HG03196 (cell line): Measurements from ENCODE around the gene TEX44.
"Not testable (repeated sequence)": the region's sequence is repeated elsewhere in the genome, so short reads cannot be mapped to it uniquely, and the experiment has no call there.

Source experiments
- ATAC-seq: cut with Tn5 transposase; IDR thresholded peaks from one replicate; pipeline ENCODE4 v1.9.1; 2021; ENCODE audit not compliant: unreplicated experiment

TEX44 gene

DNA sequence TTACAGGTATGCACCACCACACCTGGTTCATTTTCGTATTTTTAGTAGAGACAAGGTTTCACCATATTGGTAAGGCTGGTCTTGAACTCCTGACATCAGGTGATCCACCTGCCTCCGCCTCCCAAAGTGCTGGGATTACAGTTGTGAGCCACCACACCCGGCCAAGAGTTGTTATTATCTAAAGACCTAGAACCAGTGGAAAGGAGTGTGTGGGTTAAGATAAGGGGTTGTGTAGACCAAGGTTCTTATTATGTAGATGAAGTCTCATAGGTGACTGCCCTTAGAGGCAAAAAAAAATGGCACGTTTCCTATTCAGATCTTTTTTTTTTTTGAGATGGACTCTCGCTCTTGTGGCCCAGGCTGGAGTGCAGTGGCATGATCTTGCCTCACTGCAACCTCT is 21.7 kb upstream of the TEX44 start:
- ATAC-seq = not testable (repeated sequence)

DNA sequence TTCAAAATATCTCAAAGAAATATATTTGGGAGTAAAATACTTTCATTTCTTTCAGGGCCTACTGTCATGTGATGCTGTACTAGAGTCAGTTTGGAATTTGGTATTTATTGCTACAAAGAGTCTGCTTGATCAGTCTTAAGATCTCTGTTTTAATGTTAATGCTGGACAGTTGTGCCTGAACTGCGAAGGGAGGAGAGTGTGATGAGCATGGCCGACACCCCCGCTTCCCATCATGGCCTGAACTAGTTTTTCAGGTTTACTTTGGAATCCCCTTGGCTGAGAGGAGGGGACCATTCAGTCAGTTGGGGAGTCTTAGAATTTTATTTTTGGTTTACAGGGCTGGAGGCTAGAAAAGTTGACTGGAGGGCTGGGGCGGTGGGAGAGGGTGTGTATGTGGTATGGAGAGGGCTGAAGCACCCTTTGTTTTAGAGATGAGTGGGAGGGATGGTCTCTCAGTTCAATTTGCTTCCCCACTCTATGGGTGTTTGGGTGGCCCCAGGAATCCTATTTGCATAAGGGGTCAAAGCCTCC is 20.9 kb upstream of the TEX44 start:
- no peak for ATAC-seq

DNA sequence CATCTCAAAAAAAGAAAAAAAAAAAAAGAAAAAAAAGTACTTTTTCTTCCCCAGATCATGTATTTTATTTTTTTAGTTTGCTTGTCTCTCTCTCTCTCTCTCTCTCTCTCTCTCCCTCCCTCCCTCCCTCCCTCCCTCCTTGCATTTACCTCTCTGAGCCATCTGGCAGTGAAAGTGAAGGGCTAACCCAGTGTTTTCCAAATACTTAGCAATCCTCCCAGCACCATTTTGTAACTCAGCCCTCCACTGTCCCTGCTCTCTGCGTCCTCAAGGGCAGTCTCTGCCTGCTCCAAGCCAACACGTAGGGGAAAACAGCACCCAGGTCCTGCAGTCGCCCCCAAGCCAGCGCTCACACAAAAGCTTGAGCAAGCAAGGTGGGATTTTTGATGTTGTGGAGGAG is 19.6 kb upstream of the TEX44 start:
- ATAC-seq = no peak

DNA sequence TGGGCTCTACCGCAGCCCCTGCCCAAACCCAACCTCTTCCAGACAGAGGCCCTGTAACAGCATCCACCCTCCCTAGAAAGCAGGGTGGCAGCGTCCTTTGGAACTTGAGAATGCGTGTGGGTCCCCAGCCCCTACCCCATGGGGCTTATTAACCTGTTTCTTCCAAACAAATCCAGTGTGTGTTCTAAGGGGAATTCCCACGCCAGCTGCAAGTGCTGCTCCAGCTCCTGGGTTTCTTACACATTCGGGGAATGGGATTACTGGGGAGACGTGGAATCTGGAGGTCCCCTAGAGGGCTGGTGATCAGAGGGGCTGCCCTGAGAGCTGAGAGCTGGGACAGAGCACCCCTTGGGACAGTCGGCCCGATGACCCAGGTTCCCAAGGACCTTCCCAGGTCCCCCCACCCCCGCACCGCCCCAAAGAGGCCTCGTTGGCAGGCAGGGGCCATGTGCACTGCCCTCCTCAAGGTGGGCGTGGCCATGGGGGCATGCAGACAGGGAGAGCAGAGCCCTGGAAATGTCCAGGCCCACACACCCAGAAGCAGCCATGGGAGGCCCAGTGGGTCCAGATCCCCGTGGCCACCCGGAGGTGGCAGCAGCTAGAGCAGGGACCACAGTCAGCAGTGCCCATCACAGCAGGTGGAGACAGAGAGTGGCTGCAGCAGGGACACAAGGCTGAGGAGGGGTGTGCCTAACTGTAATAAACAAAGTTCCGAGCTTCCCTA is 18.8 kb upstream of the TEX44 start:
- ATAC-seq = no peak

DNA sequence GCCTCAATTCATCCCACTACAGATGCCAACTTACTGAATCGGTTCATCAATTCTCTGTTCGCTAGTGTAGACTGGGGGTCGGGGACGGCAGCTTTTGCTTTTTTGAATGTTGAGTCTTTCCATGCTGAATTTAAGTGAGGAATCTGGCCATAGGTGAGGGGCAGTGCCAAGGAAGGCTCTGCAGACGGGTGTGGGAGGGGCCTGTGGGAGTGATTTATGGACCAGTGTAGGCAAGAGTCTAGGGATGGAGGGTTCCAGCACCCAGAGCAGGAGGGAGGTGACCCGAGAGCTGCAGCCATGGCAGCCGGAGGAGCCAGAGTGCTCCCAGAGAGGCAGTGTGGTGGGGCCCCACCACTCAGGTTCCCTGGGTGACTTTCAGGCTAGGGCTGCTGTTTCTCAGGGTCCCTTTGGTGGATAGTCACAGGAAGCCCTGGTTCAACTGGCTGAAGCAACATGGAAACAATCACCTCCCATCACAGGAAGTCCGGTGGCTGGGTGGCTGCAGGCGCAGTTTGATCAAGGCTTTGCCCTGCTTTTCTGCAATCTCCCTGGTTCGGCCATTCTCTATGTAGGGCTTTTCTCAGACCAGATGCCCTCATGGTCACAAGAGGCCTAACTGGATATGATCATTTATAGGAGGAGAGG is 16.9 kb upstream of the TEX44 start:
- no peak for ATAC-seq

DNA sequence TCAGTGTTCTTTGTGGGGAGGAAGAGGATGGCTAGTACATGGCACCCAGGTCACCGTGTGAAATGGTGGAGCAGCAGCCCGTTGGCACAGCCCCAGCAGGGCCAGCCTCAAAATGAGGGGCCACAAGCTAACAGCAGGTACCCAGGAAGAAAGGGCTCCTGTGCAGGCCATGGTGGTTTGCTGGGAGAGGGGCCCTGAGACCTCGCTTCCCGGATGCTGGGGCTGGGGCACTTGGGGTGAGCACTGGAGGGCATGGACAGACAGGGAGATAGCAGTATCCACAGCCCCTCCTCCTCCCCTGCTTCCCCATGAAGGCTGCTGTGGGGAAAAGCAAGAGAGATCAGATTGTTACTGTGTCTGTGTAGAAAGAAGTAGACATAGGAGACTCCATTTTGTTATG is 16.2 kb upstream of the TEX44 start:
- ATAC-seq = no peak

DNA sequence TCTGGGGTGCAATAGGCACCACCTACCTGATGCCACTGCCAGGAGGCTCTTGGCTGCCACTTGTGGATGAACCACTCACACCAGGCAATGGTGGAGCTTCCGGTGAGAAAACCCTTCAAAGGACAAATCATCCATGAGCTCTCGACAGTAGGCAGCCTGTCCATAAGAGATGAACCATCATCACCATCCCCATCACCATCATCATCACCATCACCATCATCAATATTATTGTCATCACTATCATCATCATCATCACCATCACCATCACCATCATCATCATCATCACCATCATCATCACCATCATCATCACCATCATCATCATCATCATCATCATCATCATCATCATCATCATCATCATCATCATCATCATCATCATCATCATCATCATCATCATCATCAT is 14.0 kb upstream of the TEX44 start:
- ATAC-seq = not testable (repeated sequence)

DNA sequence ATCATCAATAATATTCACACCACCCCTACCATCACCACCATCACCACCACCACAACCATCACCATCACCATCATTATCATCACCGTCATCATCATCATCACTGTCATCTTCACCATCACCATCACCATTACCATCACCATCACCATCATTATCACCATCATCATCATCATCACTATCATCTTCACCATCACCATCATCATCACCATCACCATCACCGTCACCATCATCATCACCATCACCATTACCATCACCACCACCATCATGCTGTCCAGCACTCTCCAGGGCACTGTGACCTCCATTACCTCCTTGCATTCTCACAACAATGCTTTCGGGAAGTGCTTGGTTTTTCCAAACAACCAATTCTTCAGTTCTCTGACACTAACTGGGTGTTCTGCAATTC is 13.1 kb upstream of the TEX44 start:
- no peak for ATAC-seq

DNA sequence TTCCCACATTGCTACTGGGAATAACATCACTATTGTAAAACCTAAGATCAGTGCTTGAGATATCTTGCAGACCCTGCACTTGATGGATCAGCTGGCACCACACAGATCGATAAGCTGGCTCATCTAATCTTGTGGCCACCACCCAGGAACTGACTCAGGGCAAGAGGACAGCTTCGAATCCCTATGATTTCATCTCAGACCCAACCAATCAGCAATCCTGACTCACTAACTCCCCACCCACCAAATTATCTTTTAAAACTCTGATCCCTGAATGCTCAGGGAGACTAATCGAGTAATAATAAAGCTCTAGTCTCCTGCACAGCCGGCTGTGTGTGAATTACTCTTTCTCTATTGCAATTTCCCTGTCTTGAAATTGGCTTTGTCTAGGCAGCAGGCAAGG is 11.3 kb upstream of the TEX44 start:
- no peak for ATAC-seq

DNA sequence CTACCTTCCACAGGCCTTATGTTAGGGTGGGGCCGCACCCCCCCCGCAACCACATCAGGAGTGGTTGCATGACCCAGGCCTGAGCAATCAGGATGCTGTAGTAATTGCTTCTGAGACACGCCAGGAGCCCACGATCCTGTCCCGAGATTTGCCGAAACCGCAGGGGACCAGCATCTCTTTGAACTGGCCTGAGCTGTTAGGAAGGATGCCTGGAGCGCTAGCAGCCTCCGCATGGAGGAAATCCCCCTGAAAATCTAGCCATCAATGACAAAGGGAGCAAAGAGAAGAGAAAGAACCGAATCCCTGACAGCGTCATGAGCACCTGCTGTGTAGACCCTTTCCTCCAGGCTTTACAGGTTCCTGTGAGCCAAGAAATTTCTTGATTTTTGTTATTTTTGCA is 8.7 kb upstream of the TEX44 start:
- ATAC-seq = no peak

DNA sequence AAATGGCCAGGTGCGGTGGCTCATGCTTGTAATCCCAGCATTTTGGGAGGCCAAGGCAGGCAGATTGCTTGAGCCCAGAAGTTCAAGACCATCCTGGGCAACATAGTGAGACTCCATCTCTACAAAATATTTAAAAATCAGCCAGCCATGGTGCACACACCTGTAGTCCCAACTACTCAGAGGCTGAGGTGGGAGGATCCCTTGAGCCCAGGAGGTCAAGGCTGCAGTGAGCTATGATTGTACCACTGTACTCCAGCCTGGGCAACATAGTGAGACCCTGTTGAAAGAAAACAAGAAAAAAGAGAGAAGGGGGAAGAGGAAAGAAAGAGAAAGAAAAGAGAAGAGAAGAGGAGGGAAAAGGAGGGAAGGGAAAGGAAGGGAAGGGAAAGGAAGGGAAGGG is 4.9 kb upstream of the TEX44 start:
- not testable (repeated sequence) for ATAC-seq

DNA sequence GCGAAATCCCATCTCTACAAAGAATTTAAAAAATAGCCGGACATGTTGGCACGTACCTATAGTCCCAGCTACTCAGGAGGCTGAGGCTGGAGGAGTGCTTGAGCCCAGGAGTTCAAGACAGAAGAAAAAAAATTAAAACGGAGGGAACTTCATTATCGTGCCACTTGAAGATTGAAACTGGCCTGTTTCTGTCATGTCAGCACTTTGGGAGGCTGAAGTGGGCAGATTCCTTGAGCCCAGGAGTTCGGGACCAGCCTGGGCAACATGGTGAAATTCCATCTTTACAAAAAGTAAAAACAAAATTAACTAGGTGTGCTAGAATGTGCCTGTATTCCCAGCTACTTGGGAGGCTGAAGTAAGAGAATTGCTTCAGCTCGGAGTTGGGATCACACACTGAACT is 3.0 kb upstream of the TEX44 start:
- no peak for ATAC-seq

DNA sequence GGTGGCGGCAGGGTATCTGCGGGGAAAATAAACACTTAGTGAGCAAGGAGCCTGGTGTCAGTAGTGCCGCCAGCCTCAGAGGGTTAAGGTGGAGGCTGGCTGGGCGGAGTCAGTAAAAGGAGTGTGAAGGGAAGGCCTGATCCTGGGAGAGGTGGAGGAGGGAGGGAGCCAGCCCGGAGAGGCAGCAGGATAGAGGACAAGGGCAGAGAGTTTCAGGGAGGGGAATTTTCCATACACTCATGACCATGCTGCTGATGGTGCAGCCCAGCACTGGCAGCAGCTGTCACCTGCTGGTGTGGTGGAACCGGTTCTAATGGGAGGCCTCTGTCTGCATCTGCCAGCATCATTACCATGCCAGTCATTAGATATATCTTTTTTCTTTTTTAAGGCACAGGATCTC is 2.0 kb upstream of the TEX44 start:
- no peak for ATAC-seq

DNA sequence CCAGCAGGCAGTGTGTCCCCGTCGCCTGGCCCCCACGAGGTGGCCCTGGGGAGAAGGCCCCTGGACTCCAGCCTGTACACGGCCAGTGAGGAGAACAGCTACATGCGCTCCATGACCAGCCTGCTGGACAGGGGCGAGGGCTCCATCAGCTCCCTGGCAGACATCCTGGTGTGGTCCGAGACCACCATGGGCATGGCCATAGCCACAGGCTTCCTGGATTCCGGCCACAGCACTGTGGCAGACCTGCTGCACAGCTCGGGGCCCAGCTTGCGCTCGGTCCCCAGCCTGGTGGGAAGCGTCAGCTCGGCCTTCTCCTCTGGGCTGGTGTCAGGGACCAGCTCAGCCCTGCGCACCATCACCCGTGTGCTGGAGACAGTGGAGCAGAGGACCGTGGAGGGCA is 1.0 kb downstream of the TEX44 start:
- ATAC-seq = no peak

DNA sequence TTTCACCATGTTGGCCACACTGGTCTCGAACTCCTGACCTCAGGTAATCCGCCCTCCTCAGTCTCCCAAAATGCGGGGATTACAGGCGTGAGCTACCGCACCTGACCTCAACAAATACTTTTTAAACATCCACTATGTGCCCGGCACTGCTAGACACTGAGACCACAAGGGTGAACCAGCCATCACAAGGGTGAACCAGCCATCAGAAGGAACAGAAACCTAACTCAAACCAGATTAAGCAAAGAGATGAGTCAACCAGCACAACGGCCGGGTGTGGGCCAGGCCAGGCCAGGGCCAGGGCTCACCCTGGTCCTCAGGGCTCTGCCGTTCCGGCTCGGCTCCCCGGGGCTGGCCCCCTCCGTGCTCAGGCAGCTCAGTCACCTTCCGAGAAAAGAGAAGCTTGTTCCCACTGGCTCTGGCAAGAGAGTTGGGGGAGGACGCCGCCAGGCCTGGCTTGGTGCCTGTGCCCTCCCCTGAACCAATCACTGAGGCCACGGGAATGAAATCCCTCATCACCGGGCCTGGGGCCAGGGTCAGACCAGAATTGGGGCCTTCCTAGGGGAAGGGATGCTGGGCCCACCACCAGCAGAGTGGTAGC is 4.4 kb downstream of the TEX44 start:
- no peak for ATAC-seq

DNA sequence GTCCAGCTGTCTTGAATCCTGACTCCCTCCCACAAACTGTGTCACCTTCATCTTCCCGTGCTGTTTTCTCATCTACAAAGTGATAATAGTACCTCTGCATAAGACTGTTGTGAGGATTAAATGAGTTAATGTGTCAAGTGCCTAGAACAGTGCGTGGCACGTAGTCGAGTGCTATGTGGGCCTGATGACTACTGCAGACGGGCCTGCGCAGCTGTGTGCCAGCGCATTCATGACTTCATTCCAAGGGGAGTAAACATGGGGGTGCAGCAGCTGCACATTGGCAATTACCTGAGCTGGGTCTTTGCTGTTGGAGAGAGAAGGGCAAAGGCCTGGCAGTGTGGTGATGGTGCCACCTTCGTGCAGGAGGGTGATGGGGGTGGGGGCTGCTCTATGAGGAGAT is 5.0 kb downstream of the TEX44 start:
- no peak for ATAC-seq

DNA sequence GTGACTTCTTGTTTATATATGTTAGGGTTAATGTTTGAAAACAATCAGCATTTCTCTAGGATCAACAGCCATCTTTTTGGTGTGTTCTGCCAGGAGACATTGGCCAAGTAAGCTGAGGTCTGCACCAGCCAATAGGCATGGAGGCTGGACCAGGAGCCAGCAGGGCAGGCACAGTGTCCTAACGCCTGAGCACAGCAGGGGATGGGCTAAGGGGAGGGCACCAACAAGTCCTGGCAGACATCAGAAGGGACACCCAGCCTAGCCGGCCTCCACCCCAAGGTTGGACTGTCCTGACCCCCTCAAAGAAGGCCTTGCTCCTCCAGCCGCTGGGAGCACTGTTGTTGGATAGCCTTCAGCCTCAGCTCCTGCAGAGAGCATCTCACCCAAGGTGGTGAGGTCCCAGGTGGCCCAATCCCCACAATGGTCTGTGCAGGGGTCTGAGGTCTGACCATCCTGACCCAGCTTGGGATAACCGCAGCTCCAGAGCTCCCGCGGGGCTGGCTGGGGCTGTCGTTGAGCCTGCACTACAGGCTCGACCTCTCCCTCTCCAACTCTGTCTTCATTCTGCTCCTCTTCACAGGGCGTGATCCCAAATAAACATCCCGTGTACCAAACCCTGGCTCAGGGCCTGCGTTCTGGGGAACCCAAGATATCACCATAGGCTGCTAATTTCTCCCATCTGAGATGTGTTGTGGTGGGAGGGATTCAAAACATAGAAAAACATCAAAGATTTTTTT is 8.1 kb downstream of the TEX44 start:
- no peak for ATAC-seq

DNA sequence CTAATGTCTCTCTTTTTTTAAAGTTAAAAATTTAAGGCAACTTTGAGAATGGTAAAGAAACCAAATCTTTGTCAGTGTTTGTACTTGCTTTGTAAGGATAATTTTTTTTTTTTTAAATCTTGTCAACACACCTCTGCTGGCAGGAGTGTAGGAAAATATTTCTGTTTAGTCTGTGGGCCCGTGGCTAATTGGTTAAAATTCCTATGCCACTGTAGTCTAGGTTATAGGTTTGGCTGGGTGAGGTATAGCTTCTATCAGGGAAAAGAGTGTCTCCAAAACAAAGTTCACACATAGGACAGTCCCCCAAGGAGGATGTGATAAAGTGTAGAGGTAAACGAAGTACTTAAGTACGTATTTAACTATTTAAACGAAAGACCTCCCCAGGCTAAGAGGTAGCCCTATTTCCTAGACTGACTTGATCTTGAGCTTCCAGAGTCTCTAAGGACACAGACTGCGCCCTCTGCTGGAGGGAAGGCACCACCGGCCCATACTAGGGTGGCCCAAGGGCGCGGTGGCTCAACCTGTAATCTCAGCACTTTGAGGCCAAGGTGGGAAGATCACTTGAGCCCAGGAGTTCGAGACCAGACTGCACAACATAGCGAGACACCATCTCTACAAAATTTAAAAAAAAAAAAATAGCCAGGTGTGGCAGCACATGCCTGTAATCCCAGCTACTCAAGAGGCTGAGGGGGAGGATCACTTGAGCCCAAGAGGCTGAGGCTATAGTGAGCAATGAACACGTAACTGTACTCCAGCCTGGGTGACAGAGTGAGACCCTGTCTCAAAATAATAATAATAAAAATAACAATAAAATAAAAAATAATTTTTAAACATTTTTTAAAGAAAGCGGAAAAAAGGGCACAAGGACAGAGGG is 8.9 kb downstream of the TEX44 start:
- ATAC-seq = no peak

DNA sequence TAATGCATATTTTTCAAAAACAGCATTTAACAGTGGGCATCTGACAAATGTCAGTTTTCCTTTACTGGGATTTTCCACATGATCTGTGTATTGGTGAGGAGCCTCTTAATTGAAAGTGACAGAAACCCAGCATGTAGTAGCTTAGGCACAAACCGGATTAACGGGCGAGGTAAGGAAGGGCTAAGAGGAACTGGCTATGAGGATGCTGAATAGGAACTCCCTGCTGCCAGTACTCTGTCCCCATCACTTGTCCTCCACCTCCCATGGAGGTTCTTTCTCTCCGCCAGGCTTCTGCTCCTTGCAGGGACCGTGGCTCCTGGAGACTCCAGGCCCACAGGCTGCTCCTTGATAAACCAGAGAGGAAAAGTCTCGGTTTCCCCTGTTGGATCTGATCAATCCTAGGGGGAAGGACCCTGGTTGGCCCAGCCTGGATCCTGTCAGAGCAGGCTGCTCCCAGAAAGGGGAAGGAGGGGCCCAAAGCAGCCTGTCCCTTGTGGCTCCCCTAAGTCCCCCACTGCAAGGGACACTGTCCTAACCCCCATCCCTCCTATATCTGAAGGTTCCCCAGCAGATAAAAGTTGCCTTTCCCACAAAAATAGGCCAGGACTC is 10.3 kb downstream of the TEX44 start:
- ATAC-seq = no peak

DNA sequence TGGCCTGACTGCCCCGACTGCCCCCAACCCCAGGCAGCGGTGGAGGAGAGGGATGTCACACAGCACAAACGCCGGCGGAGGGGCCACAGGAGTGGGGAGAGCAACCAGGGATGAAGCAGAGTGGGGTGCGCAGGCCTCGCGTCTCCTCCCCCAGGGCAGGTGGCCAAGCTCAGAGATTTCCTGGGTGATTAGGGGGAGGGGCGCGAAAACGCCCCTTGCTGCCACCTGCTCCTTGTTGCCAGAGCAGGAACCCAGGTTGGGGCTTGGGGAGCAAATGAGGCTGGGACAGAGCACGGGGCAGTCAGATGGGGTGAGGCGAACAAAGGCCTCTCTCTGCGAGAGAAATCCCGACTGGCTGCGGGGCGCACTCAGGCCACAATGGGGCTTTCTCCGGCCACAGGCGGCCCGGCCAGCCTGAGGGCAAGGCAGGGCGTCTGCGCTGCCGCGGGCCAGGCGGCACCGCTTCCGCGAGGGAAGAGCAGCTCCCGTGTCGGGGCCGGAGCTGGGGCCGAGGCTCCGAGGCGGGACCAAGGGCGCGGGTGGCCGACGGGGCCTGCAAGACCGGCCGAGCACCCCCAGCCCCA is 11.5 kb downstream of the TEX44 start:
- ATAC-seq = peak; percentile 34
